Neural cell (in vitro differentiated cells): ENCODE results near the gene SHISA9. TPM values are rescaled to one million over a fixed set of nuclear protein-coding genes. Genes with fewer than 3 reads are reported as not detected.

Experiments
- H2AFZ ChIP-seq: fragments of 200-600, 300-800 bp; sonication (generic), shearing (Covaris generic); 2 replicates; pipeline ENCODE4 v1.6.0; 2014; ENCODE audit warnings: low read depth, mild to moderate bottlenecking, antibody characterized with exemption, low read length, moderate library complexity
- H3F3A ChIP-seq: fragments of 200-600 bp; shearing (Covaris generic); 2 replicates; pipeline ENCODE4 v1.6.1; 2016; ENCODE audit warnings: mild to moderate bottlenecking, moderate library complexity, mixed read lengths, antibody characterized with exemption, low read length; ENCODE audit not compliant: insufficient read depth, poor library complexity, severe bottlenecking
- H3K27ac ChIP-seq: fragments of 200-600, 300-800 bp; sonication (generic), shearing (Covaris generic); 2 replicates; pipeline ENCODE4 v1.5.1; 2014; ENCODE audit warnings: mild to moderate bottlenecking, low read length, moderate library complexity
- H3K27me3 ChIP-seq: fragments of 300-800, 200-600 bp; sonication (generic), shearing (Covaris generic); 2 replicates; pipeline ENCODE4 v1.6.0; 2014; ENCODE audit warnings: mild to moderate bottlenecking, low read depth, low read length, moderate library complexity; ENCODE audit not compliant: insufficient read depth
- H3K36me3 ChIP-seq: fragments of 300-800, 200-600 bp; sonication (generic), shearing (Covaris generic); 2 replicates; pipeline ENCODE4 v1.5.1; 2014; ENCODE audit warnings: mild to moderate bottlenecking, antibody characterized with exemption, low read length, moderate library complexity; ENCODE audit not compliant: insufficient read depth
- H3K4me2 ChIP-seq: fragments of 300-800, 200-600 bp; sonication (generic), shearing (Covaris generic); 2 replicates; pipeline ENCODE4 v1.6.0; 2014; ENCODE audit warnings: mild to moderate bottlenecking, low read length
- H3K4me3 ChIP-seq: fragments of 300-800, 200-600 bp; sonication (generic), shearing (Covaris generic); 2 replicates; pipeline ENCODE4 v1.5.1; 2014; ENCODE audit warnings: mild to moderate bottlenecking, low read length, moderate library complexity
- H3K79me2 ChIP-seq: fragments of 200-600 bp; shearing (Covaris generic); replicated peaks from 2 replicates; pipeline ENCODE4 v1.6.0; 2014; ENCODE audit warnings: mild to moderate bottlenecking, low read length, moderate library complexity; ENCODE audit not compliant: insufficient read depth
- H3K9ac ChIP-seq: fragments of 300-800, 200-600 bp; sonication (generic), shearing (Covaris generic); 2 replicates; pipeline ENCODE4 v1.6.1; 2016; ENCODE audit warnings: mild to moderate bottlenecking, low read length, mixed read lengths
- H3K9me2 ChIP-seq: fragments of 200-600 bp; shearing (Covaris generic); 2 replicates; pipeline ENCODE4 v1.6.1; 2016; ENCODE audit warnings: mild to moderate bottlenecking, low read length, mixed read lengths; ENCODE audit not compliant: insufficient read depth
- H3K9me3 ChIP-seq: fragments of 200-600, 300-800 bp; sonication (generic), shearing (Covaris generic); 2 replicates; pipeline ENCODE4 v1.6.1; 2016; ENCODE audit warnings: mild to moderate bottlenecking, mixed run types, low read length, moderate library complexity, mixed read lengths
- H4K20me1 ChIP-seq: fragments of 200-600 bp; shearing (Covaris generic); 2 replicates; pipeline ENCODE4 v1.6.1; 2016; ENCODE audit warnings: mild to moderate bottlenecking, mixed run types; ENCODE audit not compliant: insufficient read depth
- CTCF ChIP-seq: fragments of 450-650 bp; IDR thresholded peaks from 2 replicates; pipeline ENCODE4 v1.5.1; 2014; ENCODE audit warnings: antibody characterized with exemption, mild to moderate bottlenecking, moderate library complexity; ENCODE audit not compliant: poor library complexity, severe bottlenecking
- EP300 ChIP-seq: fragments of 450-650 bp; conservative IDR thresholded peaks from 2 replicates; pipeline ENCODE4 v1.6.1; 2014; ENCODE audit warnings: antibody characterized with exemption, mild to moderate bottlenecking, moderate library complexity; ENCODE audit not compliant: poor library complexity, severe bottlenecking
- EZH2 ChIP-seq: fragments of 200-600, 300-800 bp; shearing (Covaris generic), sonication (generic); IDR thresholded peaks from 2 replicates; pipeline ENCODE4 v1.6.1; 2014; ENCODE audit warnings: antibody characterized with exemption, low read length, borderline replicate concordance, mild to moderate bottlenecking; ENCODE audit not compliant: insufficient read depth, poor library complexity, severe bottlenecking
- MXI1 ChIP-seq: fragments of 450-650 bp; conservative IDR thresholded peaks from 2 replicates; pipeline ENCODE4 v1.6.1; 2014; ENCODE audit warnings: antibody characterized with exemption, mild to moderate bottlenecking; ENCODE audit not compliant: poor library complexity, severe bottlenecking
- POLR2AphosphoS5 ChIP-seq: IDR thresholded peaks from 2 replicates; pipeline ENCODE4 v1.6.1; 2012
- RAD21 ChIP-seq: fragments of 450-650 bp; conservative IDR thresholded peaks from 2 replicates; pipeline ENCODE4 v1.6.1; 2014; ENCODE audit warnings: antibody characterized with exemption, mild to moderate bottlenecking, moderate library complexity
- REST ChIP-seq: IDR thresholded peaks from 2 replicates; pipeline ENCODE4 v1.6.1; 2012; ENCODE audit warnings: borderline replicate concordance
- SMC3 ChIP-seq: fragments of 450-650 bp; conservative IDR thresholded peaks from 2 replicates; pipeline ENCODE4 v1.6.1; 2014; ENCODE audit warnings: antibody characterized with exemption, mild to moderate bottlenecking, moderate library complexity; ENCODE audit not compliant: poor library complexity
- TAF1 ChIP-seq: IDR thresholded peaks from 2 replicates; pipeline ENCODE4 v1.6.1; 2012; ENCODE audit warnings: low read depth
- polyA plus RNA-seq: library from polyadenylated mRNA; depleted of rRNA; stranded (reverse); fragments of >200 nt; gene quantifications from 2 replicates; pipeline ENCODE4 v1.2.3, GENCODE V29; 2014

SHISA9 gene
- polyA plus RNA-seq, 1 donor from 2014 or later: 2.0 TPM

DNA sequence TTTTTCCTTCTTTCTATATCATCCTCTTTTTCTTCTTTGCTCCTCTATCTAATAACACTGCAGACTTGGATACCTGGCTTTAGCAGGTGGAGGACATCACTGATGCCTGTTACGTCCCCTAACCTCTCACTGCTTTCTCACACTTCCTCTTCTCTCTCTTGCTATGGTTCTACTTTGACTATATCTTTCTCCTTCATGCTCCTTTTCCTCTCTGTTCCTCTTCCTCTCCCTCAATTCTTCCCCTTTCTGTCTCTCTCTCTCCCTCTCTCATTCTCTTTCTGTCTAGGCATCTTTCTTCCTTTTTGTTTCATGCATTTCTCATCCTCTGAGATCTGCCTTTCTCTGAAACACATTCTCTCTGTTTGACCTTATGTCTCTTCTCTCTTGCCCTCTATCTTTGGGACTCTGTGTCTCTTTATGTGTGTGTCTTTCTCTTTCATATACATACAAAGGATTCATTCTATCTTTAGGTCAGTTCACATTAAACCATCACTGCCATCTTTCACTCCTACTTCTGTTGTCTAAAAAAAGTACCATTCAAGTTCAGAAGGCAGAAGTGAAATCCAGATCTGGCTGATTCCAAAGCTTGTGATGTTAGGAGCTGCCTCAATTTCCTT, 353.7 kb downstream of the SHISA9 start:
- H3K27me3 ChIP-seq: no peaks in the 10 kb centered on the region
- no peaks in the 10 kb centered on the region for H3K9me2 ChIP-seq
- H2AFZ ChIP-seq: no peak overlapping the region
- no peak overlapping the region for H3K4me2 ChIP-seq
- no peaks in the 10 kb centered on the region for H3K79me2 ChIP-seq
- no peaks in the 10 kb centered on the region for H3F3A ChIP-seq
- no peak overlapping the region for H3K4me3 ChIP-seq
- no peaks in the 10 kb centered on the region for H3K36me3 ChIP-seq
- H4K20me1 ChIP-seq: no peaks in the 10 kb centered on the region
- H3K9ac ChIP-seq: no peak overlapping the region
- H3K27ac ChIP-seq: no peak overlapping the region
- TF ChIP-seq CTCF: no peak
- TF ChIP-seq MXI1: no peak
- no peak for TF ChIP-seq EP300
- no peak for TF ChIP-seq POLR2AphosphoS5
- TF ChIP-seq REST: no peak
- TF ChIP-seq SMC3: no peak
- no peak for TF ChIP-seq EZH2
- no peak for TF ChIP-seq TAF1
- no peak for TF ChIP-seq RAD21
- no peaks in the 10 kb centered on the region for H3K9me3 ChIP-seq

- H3F3A ChIP-seq: no peaks in the 10 kb centered on the region
- no peaks in the 10 kb centered on the region for H4K20me1 ChIP-seq
- TF ChIP-seq MXI1 (no peak), EP300 (no peak), TAF1 (no peak), EZH2 (no peak), RAD21 (no peak), REST (no peak), POLR2AphosphoS5 (no peak), CTCF (no peak), SMC3 (no peak)
Measured at GRCh38 chr16:13262270-13263090, 361.1 kb downstream of the SHISA9 start.

More at GRCh38 chr16:13262270-13263090, 361.1 kb downstream of the SHISA9 start:
- Histone ChIP-seq H3K27me3 (no peaks in the 10 kb centered on the region), H3K4me2 (no peak overlapping the region), H3K9ac (no peak overlapping the region), H3K27ac (no peak overlapping the region), H3K79me2 (no peaks in the 10 kb centered on the region), H3K36me3 (no peaks in the 10 kb centered on the region), H3K9me3 (no peaks in the 10 kb centered on the region), H3K9me2 (no peaks in the 10 kb centered on the region), H2AFZ (no peak overlapping the region), H3K4me3 (no peak overlapping the region)
